T47D (cell line): ENCODE data around the gene FCN2.
A peak's percentile ranks its signal among the peaks of the same experiment; 100 is the strongest.
"Not testable (repeated sequence)": the region's sequence is repeated elsewhere in the genome, so short reads cannot be mapped to it uniquely, and the experiment has no call there.

Experiments used
- DNase-seq, 2 experiments: peaks; one replicate each; pipeline versions ENCODE4 v3.0.0 to v3.0.0-alpha.2; 2011 to 2012; ENCODE audit warnings: low read depth in 1 of 2, low spot score in 1 of 2
- JUND ChIP-seq: IDR thresholded peaks from 2 replicates; pipeline ENCODE4 v1.6.1; 2012; ENCODE audit warnings: low read depth
- in situ Hi-C: cut with HindIII; loops from 2 replicates; pipeline ENCODE4 v1.10.0; 2016; ENCODE audit warnings: low sequenced_read_pairs, low pct_unique_long_range_greater_than_20kb

FCN2 gene

GRCh38 chr9:134852906-134853654 is 27.5 kb upstream of the FCN2 start:
- in situ Hi-C loops: no loop called here
- no peak for TF ChIP-seq JUND
- DNase-seq: no peak

GRCh38 chr9:134853893-134854292 is 26.7 kb upstream of the FCN2 start:
- in situ Hi-C loops: no loop called here
- TF ChIP-seq JUND: no peak
- DNase-seq: no peak

GRCh38 chr9:134854541-134854981 is 26.0 kb upstream of the FCN2 start:
- TF ChIP-seq JUND: no peak
- in situ Hi-C loops: no loop called here
- DNase-seq: no peak

GRCh38 chr9:134855231-134855899 is 25.2 kb upstream of the FCN2 start:
- DNase-seq: no peak
- TF ChIP-seq JUND: no peak
- in situ Hi-C loops: no loop called here

- DNase-seq: no peak
- in situ Hi-C loops: no loop called here
- no peak for TF ChIP-seq JUND
These were observed 24.7 kb upstream of the FCN2 start for GRCh38 chr9:134855900-134856377.

GRCh38 chr9:134857451-134857850 is 23.2 kb upstream of the FCN2 start:
- in situ Hi-C loops, DNase-seq: not testable (repeated sequence)

GRCh38 chr9:134858051-134858841 is 22.4 kb upstream of the FCN2 start:
- TF ChIP-seq JUND: no peak
- peak in 1 of 2 experiments; percentile 49 for DNase-seq
- in situ Hi-C loops: no loop called here

- in situ Hi-C loops: no loop called here
- TF ChIP-seq JUND: no peak
- DNase-seq: no peak
These were observed 20.1 kb upstream of the FCN2 start for GRCh38 chr9:134860510-134860909.

GRCh38 chr9:134861595-134862334 is 18.8 kb upstream of the FCN2 start:
- no peak for DNase-seq
- in situ Hi-C loops: no loop called here
- TF ChIP-seq JUND: no peak

GRCh38 chr9:134863306-134863902 is 17.2 kb upstream of the FCN2 start:
- no peak for TF ChIP-seq JUND
- in situ Hi-C loops: no loop called here
- DNase-seq: no peak

- peak in 1 of 2 experiments; percentile 82 for DNase-seq
- no peak for TF ChIP-seq JUND
- in situ Hi-C loops: no loop called here
These were observed 16.4 kb upstream of the FCN2 start for GRCh38 chr9:134863941-134864820.
